Activated naive CD4-positive, alpha-beta T cell treated with anti-CD3 and anti-CD28 coated beads, Interleukin-2, amount 50 U/mL, for 72 hours (primary cell): ENCODE data around the gene HSPB6. TPM values are rescaled to one million over a fixed set of nuclear protein-coding genes. Genes with fewer than 3 reads are reported as not detected.

Source experiments
- ATAC-seq, 2 donors: fragments of 150-1000 bp; cut with Tn5 transposase; 2 replicates each; pipeline ENCODE4 v1.10.0; 2021; ENCODE audit warnings: mild to moderate bottlenecking in 2 of 2, moderate library complexity in 2 of 2
- DNase-seq, 2 donors: peaks; one replicate each; pipeline ENCODE4 v3.0.0; 2021 to 2022; ENCODE audit warnings: low spot score in 2 of 2
- H3K27ac Mint-ChIP-seq, 2 donors: one replicate each; pipeline ENCODE4 v1.8.0; 2022; ENCODE audit warnings: mild to moderate bottlenecking in 2 of 2, mixed read lengths in 2 of 2
- H3K36me3 Mint-ChIP-seq, 2 donors: one replicate each; pipeline ENCODE4 v1.8.0; 2022; ENCODE audit warnings: mixed read lengths in 2 of 2
- H3K9me3 Mint-ChIP-seq, 2 donors: one replicate each; pipeline ENCODE4 v1.8.0; 2022; ENCODE audit warnings: mixed read lengths in 2 of 2
- total RNA-seq, 2 donors: library from RNA; stranded (reverse); gene quantifications; one replicate each; pipeline ENCODE4 v1.2.3, GENCODE V29; 2022

The HSPB6 gene
- total RNA-seq, 2 donors from 2014 or later: 0.32 to 0.99 TPM

GRCh38 chr19:35719402-35720162 lies 37.2 kb downstream of the HSPB6 start:
- Mint-ChIP-seq H3K36me3 (peaks cover 23 to 52% of the 10 kb centered on the region in 2 donors), H3K27ac (peak overlapping the region; percentile 79 to 89), H3K9me3 (no peaks in the 10 kb centered on the region)
- no peak for ATAC-seq
- DNase-seq: no peak

GRCh38 chr19:35718345-35719041 lies 38.3 kb downstream of the HSPB6 start:
- H3K27ac Mint-ChIP-seq: peak overlapping the region; percentile 89 to 96
- peaks cover 34 to 53% of the 10 kb centered on the region in 2 donors for H3K36me3 Mint-ChIP-seq
- ATAC-seq: peak in 1 of 2 donors; percentile 3
- peak; percentile 52 to 67 for DNase-seq
- no peaks in the 10 kb centered on the region for H3K9me3 Mint-ChIP-seq

DNA sequence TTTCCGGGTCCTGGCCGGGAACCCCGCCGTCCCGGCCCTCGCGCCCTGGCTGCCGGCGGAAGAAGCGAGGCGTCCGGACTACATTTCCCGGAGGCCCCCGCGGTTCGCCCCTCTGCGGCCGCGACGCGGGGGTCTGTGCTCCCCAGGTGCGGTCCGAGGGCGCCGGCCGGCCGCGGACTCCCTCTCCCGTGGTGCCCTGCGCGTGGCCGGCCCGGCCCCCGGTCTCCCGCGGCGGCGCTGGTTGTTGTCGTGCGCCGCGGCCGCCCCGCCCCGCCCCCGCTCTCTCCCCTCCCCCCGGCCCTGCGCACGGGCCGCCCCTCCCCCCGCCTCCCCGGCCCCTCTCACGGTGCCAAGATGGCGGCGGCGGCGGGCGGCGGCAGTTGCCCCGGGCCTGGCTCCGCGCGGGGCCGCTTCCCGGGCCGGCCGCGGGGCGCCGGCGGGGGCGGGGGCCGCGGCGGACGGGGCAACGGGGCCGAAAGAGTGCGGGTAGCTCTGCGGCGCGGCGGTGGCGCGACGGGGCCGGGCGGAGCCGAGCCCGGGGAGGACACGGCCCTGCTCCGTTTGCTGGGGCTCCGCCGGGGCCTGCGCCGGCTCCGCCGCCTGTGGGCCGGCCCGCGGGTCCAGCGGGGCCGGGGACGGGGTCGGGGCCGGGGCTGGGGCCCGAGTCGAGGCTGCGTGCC lies 39.0 kb downstream of the HSPB6 start, which contains the start of gene KMT2B:
Gene KMT2B, plus strand, starts transcription at position 339 of the 680 bp plus-strand sequence. Its CDS starts 16 bp downstream, at position 355.
- ATAC-seq (peak in 1 of 2 donors; percentile 11), DNase-seq (peak; percentile 90 to 95)
- Mint-ChIP-seq H3K9me3 (no peaks in the 10 kb centered on the region), H3K27ac (peak within 1 kb of the TSS; percentile 93 to 97), H3K36me3 (peaks cover 39 to 48% of the 10 kb centered on the region in 2 donors)

DNA sequence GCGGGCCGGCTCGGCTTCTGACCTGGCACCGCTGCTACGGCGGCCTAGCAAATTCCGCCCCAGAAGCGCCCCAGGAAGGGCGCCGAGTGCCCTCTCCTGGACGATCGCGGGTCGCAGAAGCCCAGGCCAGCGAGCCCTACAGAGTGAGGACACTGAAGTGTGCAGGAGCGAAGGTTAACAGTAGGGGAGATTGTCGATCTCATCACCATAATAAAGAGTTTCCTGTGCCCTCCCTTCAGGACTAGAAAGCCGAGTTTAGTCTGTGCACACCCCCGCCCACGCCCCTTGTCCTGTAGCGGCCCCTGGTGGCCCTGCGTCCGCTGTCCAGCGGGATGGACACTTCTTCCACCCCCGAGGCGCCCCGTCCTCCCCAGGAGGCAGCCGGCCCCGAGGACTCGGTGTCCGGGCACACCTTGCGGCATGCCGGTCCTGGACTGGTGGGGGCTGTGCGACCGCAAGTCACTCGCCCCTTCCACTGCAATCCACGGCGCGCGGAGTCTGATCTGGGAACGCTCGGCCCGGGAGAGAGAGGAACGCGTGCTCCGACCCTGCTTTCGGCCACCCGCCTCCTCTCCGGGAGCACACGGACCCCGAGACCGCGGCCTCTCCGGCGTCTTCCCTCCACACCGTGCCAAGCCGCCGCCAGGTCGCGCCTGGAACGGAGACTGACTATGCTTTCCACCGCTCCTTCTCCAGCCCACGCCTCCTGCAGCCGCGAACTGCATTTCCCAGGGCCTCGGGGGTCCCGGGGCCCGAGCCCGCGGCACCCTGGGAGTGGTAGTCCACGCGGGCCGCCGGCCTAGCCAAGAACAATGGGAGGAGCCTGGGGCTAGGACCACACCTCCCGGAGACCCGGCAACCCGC lies 39.8 kb downstream of the HSPB6 start:
- DNase-seq (peak; percentile 78 to 84), ATAC-seq (peak; percentile 39 to 74)
- Mint-ChIP-seq H3K36me3 (peaks cover 39 to 40% of the 10 kb centered on the region in 2 donors), H3K27ac (peak overlapping the region; percentile 93 to 97), H3K9me3 (no peaks in the 10 kb centered on the region)

DNA sequence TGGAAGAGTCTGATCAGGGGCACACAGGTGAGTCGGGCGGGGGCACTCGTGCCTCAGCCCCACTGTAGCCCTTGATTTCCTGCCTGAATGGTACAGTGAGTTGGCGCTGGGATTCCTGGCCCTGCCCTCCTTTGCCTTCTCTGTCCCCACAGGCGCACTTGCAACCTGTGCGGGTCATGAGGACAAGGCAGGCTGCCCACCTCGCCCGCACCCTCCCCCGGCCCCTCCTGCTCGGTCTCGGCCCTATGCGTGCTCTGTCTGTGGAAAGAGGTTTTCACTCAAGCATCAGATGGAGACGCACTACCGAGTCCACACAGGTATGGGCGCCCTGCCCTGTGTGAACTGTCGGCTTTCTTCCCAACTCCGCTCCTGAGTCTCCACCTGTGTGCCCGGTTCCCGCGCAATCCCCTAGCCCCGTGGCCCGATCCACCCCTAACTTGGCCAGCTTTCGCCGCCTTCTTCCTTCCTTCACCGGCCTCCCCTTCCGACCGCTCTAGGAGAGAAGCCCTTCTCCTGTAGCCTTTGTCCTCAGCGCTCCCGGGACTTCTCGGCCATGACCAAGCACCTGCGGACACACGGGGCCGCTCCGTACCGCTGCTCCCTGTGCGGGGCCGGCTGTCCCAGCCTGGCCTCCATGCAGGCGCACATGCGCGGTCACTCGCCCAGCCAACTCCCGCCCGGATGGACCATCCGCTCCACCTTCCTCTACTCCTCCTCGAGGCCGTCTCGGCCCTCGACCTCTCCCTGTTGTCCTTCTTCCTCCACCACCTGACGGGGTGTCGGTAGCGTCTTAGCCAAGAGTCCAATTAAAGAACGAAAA lies 40.6 kb downstream of the HSPB6 start:
- no peak for DNase-seq
- H3K27ac Mint-ChIP-seq: peak overlapping the region; percentile 93 to 97
- H3K36me3 Mint-ChIP-seq: peaks cover 39% of the 10 kb centered on the region in 2 donors
- peaks cover 0 to 4% of the 10 kb centered on the region in 2 donors for H3K9me3 Mint-ChIP-seq
- no peak for ATAC-seq

GRCh38 chr19:35715355-35715809 lies 41.4 kb downstream of the HSPB6 start:
- ATAC-seq (no peak), DNase-seq (no peak)
- Mint-ChIP-seq H3K36me3 (peaks cover 39% of the 10 kb centered on the region in 2 donors), H3K27ac (peak overlapping the region; percentile 93 to 97), H3K9me3 (peaks cover 0 to 4% of the 10 kb centered on the region in 2 donors)

DNA sequence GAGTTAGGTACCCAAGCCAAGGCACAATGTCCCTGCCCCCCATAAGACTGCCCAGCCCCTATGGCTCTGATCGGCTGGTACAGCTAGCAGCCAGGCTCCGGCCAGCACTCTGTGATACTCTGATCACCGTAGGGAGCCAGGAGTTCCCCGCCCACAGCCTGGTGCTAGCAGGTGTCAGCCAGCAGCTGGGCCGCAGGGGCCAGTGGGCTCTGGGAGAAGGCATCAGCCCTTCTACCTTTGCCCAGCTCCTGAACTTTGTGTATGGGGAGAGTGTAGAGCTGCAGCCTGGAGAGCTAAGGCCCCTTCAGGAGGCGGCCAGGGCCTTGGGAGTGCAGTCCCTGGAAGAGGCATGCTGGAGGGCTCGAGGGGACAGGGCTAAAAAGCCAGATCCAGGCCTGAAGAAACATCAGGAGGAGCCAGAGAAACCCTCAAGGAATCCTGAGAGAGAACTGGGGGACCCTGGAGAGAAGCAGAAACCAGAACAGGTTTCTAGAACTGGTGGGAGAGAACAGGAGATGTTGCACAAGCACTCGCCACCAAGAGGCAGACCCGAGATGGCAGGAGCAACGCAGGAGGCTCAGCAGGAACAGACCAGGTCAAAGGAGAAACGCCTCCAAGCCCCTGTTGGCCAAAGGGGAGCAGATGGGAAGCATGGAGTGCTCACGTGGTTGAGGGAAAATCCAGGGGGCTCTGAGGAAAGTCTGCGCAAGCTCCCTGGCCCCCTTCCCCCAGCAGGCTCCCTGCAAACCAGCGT lies 42.1 kb downstream of the HSPB6 start:
- DNase-seq (no peak), ATAC-seq (no peak)
- Mint-ChIP-seq H3K36me3 (peaks cover 39% of the 10 kb centered on the region in 2 donors), H3K27ac (peak overlapping the region; percentile 93 to 98), H3K9me3 (peaks cover 0 to 4% of the 10 kb centered on the region in 2 donors)

GRCh38 chr19:35713904-35714495 lies 42.8 kb downstream of the HSPB6 start:
- peaks cover 32 to 39% of the 10 kb centered on the region in 2 donors for H3K36me3 Mint-ChIP-seq
- ATAC-seq (no peak), DNase-seq (no peak)
- H3K27ac Mint-ChIP-seq: peak overlapping the region; percentile 93 to 98
- peaks cover 0 to 4% of the 10 kb centered on the region in 2 donors for H3K9me3 Mint-ChIP-seq

DNA sequence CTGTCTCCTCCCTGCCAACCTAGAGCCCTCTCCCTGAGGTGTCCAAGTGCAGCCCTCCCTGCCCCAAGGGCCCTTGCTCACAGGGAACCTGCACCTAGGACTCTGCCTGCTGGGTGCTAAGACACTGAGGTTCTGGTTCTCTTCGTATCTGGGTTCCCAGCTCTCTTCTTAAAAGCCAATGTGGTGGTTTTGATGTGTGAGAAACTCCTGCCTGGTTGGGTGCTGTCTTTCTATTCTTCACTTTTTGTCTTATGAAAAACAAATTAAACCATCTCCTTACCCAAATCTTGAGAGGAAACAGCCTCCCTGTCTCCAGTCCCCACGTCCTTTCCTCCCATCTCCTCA lies 43.4 kb downstream of the HSPB6 start:
- Mint-ChIP-seq H3K27ac (peak overlapping the region; percentile 93 to 98), H3K36me3 (peaks cover 32 to 39% of the 10 kb centered on the region in 2 donors)
- no peak for ATAC-seq

DNA sequence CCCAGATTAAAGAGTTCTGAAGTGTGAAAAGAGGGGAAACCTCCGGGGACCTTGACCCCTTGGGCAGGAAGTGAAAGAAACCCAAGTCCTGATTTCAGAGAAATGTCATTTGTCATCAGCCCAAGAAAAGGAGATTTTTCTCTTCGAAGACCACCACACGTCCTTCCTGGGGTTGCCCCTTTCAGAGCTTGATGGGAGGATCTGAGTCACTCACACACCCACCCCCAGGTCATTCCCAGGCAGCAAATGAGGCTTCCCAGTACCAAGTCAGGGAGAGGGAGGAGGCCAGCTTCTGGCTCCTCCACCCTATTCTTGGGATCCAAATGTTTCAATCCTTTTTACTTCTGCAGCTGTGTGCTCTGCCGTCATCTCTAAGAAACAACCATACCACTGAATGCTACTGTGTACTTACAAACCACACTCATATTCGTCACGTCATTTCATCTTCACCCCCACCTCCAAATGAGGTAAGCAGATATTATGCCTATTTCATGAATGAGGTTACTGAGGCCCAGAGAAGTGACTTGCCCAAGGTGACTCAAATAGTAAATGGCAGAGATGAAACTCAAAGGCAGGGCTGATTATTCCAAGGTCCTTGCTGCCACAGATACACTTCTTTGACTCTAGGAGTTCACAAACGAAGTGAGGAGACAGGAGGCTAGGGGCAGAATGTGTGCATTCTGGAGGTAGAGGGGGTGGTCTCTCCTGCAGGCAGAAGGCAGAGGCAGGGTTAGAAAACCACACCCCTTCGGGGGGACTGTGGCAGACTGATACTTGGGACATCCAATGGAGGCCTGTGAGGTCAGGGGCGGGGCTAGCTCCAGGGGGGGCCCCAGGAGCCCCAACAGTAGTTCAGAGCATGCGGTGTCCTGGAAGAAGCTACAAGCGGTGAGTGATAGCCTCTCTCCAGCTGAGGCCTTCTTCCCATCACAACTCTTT lies 44.0 kb downstream of the HSPB6 start:
- H3K27ac Mint-ChIP-seq: peak overlapping the region; percentile 93 to 98
- DNase-seq (peak; percentile 74 to 86), ATAC-seq (peak; percentile 56 to 59)
- H3K9me3 Mint-ChIP-seq: peaks cover 0 to 4% of the 10 kb centered on the region in 2 donors
- peaks cover 32 to 39% of the 10 kb centered on the region in 2 donors for H3K36me3 Mint-ChIP-seq

More for the DNA sequence above, 43.4 kb downstream of the HSPB6 start:
- peaks cover 0 to 4% of the 10 kb centered on the region in 2 donors for H3K9me3 Mint-ChIP-seq
- DNase-seq: no peak

- H3K9me3 Mint-ChIP-seq: peaks cover 0 to 4% of the 10 kb centered on the region in 2 donors
- peak overlapping the region; percentile 93 to 98 for H3K27ac Mint-ChIP-seq
- ATAC-seq (peak; percentile 53 to 55), DNase-seq (peak; percentile 71 to 85)
- H3K36me3 Mint-ChIP-seq: peaks cover 24 to 31% of the 10 kb centered on the region in 2 donors
These were observed 45.8 kb downstream of the HSPB6 start for GRCh38 chr19:35710784-35711723.

DNA sequence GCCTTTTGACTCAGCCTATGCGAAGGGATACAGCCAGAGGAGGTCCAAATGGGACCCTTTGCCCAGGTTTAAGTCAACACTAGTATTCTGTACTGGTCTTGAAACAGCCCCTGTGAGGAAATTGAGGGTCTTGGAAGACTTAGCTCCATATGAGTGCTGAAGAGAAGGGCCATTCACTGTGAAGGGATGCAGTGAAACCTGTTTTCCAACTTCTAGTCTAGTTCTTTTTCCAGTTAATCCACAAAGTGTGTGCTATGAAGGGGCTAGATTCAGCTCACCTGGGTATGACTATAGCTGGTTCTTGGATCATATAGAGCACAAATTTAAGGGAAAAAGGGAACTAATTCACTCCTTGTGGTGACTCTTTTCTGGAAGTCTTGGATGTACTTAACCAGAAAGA lies 48.4 kb downstream of the HSPB6 start:
- Mint-ChIP-seq H3K9me3 (peaks cover 0 to 4% of the 10 kb centered on the region in 2 donors), H3K27ac (no peak overlapping the region), H3K36me3 (peaks cover 0 to 4% of the 10 kb centered on the region in 2 donors)
- ATAC-seq: no peak
- DNase-seq: no peak
